NCI-H128 (cell line): ENCODE results near the gene WDR7.

Source experiments
- DNase-seq: peaks from one replicate; lab custom pipeline; 2025; ENCODE audit not compliant: unreplicated experiment; lab: John Stamatoyannopoulos, UW

Gene WDR7

DNA sequence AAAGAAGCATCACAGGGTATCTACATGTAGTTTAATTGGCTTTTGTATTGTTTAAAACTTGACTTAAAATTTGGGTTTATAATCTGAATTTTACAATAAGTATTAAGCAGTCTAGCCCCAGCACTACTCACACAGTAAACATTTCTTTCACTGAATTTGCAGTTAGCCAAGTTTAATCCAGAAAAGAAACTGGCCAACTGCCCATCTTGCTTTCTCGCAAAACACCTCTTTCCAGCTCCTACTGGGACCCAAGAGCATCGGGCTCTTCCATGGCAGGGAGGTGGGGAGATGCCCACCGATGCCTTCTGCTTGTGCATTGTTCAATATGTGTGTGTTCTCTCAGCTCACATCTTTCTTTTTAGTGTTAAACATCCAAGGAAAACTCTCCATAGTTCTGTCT, 283.0 kb downstream of the WDR7 start:
- DNase-seq, result no peak

DNA sequence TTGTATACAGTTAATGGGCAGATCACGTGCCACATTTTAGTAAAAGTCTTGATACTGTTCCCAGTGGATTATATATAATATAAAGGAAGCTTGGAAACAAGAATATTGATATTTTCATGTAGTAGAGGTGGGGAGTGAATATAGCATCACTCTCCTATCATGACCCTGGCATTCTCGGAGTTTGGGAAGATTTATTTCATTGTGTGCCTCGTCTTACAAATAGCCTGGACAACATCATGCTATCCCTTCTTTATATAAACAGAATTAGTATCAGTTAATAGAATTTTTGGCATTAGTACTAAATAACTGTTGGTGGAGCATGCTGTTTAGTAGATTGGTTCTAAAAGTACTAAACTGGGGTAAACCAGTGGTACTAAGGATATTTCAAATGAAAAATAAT, 283.7 kb downstream of the WDR7 start:
- no peak for DNase-seq

DNA sequence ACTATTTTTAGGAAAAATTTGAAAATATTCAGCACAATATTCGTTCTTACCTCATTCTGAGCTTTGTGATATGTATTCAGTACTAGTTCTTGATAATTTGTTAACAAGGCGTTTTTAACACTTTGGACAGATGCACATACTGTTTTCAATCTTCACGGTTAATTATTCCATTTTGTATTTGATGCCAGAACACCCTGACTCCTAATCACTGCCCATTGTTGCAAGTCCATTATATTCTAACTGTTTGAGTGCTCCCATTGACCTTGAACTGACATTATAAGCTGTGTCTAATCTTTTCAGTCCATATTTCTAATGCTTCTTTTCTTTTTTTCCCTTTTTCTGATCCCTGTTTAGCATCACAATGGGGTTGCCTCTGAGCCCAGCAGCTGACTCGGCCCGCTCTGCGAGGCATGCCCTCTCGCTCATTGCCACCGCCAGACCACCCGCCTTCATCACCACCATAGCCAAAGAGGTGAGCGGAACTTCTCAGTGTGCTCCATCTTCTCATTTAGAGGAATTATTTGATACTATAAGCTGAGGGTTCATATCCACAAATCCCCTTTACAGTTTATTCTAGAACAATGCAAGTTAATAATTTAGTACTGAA, 284.4 kb downstream of the WDR7 start:
- DNase-seq, result no peak

DNA sequence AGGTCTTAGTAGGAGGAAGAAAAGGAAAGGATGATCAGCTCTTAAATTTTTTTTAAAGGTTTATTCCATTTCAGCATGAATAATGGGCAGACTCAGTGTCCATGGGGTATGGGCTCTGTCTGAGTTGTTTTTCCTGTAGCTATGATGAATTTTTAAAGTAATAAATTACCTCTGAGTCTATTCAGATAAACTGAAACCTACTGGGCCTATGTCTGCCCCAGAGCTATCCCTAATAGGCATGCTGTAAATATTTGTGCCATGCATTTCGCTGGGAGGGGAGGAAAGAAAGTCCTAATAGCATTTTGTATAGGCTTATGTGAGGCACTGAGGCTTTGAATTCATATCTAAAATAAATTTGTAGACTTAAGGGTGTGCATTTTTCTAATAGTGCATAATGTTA, 285.3 kb downstream of the WDR7 start:
- no peak for DNase-seq

DNA sequence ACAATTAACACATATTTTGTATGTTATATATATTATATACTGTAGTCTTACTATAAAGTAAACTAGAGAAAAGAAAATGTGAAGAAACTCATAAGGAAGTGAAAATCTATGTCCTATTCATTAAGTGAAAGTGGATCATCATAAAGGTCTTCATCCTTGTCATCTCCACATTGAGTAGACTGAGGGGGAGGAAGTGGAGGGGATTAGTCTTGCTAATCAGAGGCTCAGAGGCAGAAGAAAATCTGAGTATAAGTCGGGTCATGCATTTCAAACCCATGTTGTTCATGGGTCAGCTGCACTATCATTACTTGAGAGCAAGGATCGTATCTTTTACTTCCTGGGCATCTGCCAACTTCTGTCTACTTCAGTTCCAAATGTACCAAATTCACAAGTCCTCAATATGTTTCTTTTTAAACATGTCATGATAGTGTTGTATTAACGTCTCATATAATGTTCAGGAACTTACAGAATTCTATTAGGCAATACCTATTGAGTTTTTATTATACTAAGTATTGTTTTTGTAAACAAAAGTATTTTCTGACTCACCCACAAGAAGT, 286.8 kb downstream of the WDR7 start:
- DNase-seq, result no peak

DNA sequence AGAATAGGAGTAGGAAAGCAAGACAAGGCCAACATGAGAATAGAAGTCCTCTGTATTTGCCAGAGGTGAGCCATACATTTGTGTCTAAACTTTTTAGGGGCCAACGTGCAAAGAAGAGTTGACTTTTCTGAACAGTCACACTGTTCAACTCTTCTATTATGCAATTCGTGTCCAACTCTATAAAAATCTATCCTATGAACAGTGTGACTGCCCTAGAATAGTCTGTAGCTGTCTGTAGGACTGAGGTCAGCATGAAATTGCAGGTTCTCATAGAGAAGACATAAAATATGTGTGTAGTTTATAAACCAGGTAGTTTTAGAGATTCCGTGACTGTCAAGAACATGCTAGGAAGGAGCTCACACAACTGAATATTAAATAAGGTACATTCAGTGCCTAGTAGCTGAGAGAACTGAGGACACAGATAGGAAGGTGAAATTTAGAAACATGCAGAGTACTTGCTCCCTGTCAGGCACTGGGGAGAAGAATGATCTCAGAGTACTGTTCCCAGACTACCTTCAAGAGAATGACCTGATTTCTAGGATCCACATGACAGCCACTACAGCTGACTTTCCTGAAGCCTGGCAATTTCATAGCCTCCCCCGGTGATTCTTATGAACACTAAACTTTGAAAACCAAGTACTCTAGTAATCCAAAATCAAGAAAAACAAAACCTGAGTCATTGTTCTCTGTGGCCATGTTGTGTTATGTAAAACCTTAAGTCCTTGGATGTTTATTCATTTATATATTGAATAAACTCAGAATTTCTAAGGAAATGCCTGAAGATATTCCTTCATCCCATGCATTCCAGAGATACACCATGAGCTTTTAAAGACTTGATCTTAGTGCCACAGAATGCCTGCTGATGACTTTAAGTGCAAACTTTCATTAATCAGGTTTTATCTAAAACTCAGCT, 294.3 kb downstream of the WDR7 start:
- no peak for DNase-seq

DNA sequence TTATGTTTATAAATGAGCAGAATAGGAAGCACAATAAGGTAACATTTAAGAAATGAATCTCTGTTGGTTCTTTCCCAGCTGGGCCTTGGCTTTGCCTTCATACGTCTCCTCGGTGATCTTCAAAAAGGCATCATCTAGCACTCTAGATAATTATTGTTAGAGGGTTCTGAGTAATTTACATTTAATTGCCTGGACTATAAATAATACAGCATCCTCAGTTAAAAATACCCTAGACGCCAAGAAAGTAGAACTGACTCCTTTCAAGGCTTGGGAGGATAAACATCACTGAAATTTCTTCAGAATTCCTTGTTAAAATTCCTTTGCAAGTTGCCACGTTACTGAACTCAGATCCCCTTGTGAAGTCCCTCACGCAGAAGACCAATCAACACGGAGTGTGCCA, 296.1 kb downstream of the WDR7 start:
- no peak for DNase-seq

DNA sequence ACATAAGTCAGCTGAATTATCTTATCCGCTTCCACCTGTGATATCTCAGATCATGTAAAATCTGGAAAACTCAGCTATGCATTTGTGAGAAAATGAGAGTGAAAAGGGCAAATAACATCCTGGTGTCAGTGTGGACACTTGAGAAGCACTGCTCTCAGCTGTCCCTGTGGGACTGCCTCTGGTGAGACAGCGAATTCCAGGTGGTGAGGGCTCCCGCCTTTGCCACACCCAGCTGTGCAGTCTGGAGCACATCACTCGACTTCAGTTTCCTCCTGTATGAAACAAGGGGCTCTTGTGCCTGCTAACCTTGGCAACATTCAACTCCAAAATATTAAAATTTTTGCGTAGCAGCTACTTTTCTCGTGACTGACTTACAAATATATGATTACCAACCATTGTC, 300.9 kb downstream of the WDR7 start:
- DNase-seq, result no peak

DNA sequence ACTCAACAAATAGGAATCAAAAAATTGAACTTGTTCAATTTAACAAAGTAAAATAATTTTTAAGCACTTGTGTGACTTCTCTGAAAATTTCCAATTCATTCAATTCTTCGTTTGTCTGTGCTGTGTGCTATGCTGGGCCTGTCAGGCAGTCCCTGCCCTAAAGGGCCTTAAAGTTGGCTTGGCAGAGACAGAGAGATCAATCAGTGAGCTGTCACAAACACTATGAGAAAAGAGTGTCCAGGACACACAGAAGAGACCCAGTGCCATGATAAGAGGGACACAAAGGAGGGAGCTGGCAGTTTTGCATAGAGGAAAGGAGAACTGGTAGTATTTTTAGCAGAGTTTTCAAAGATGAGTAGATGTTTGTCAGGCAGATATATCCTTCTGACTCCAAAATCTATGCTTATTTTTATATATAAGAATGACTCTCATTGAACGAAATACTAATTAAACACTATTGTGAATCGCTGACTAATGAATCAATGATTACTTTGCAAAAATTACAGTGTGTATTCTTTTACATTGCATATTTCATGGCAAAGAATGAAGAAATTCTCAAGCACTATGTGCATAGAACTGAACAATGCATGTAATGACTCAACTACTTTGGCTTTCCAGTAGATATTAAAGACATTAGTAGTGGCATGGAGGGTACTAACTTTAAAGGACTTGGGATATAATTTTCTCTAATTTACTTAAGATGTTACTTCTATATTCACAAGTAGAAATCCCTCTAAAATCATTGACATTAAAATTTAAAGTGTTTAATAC, 302.5 kb downstream of the WDR7 start:
- DNase-seq, result no peak

DNA sequence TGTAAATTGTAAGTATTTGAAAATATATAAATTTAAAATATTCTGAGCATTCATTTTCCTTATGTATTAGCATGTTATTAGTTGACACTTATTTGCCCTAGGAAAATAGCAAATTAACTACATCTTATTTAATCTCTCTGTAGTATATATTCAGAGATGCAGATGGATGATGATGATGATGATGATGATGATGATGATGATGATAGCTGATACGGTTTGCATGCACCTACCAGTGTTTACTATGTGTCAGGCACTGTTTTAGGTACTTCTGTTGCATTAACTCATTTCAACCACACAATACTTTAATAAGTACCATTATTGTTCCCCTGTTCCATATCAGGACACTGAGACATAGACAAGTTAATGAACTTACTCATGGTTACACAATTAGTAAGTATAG, 304.3 kb downstream of the WDR7 start:
- DNase-seq, result no peak

DNA sequence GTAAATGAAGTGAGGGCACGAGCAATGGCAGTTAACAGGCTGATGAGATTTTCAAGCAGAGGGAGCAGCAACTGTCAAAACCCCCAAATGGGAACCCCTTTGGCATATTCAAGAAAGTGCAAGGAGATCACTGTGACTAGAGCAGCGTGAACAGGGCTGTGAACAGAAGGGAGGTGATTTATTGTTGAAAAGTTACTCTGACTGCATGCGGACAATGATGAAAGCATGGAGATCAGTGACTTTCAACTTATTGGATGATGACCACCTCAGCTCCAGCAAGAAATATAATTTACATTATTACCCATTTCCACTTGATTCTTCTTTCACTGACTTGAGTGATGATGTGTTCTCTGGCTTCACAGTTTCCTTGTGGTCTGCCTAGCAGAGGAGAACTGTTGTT, 308.0 kb downstream of the WDR7 start:
- DNase-seq, result no peak

DNA sequence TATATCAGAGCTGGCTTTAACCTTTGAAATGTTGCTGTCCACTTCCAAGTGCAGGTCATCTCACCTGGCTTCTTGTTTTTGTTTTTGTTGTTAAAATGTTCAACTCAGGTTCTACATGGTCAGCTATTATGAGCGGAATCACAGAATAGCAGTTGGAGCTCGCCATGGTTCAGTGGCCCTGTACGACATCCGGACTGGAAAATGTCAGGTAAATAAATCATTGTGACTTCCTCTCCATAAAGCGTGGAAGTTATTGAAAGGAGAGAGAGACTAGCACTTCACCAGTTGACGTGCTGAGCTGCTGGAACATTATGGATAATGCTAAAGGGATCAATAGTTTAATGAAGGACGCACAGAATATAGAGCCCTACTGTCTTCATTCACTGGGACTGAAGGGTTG, 311.2 kb downstream of the WDR7 start:
- no peak for DNase-seq

DNA sequence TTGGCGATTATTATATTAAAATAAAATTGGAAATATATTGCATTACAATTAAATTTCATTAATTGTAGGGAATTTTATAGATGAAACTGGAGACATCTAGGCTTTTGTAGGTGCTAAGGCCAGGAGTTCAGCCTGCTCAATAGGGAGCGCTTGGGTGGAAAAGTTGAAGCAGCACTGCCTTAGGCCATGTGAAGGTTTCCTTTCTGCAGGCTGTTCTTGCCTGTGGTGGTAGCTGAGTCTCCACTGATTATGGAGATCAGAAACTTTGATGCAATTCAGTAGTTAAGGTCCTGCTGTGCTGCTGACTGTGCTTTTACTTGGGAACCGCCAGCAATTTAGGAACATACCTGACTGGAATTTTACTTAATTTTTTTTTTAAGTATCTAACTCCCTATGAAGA, 315.9 kb downstream of the WDR7 start:
- no peak for DNase-seq

DNA sequence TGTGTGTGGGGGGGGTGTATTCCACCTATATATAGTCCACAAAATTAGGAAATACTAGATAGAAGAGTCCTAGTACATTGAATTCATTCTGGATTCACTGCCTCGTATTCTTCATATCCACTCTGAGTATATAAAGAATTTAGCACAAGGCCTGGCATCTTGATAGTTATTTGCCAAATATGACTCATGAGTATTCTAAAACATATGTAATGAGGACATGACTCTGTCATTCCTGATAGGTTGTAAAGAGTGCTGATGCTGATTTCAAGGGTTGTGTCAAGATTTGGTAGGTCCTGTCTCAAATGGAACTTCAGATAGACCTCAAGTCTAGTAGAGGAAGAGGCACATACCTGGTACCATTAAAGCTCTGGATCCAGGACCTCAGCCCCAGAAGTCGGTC, 322.3 kb downstream of the WDR7 start:
- DNase-seq, result no peak

DNA sequence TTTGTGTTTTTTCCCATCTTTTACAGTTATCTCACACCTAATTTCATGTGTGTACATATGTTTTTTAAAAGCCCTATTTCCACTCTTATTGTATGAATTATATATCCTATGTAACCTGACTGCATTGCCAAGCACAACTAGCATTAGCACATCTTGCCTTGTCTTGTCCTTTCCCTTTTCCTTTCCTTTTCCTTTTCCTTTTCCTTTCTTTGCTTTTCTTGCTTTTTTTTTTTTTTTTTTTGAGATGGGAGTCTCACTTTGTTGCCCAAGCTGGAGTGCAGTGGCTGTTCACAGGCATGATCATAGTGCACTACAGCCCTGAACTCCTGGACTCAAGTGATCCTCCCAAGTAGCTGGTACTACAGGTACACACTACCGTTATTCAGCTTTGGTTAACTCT, 323.0 kb downstream of the WDR7 start:
- no peak for DNase-seq

DNA sequence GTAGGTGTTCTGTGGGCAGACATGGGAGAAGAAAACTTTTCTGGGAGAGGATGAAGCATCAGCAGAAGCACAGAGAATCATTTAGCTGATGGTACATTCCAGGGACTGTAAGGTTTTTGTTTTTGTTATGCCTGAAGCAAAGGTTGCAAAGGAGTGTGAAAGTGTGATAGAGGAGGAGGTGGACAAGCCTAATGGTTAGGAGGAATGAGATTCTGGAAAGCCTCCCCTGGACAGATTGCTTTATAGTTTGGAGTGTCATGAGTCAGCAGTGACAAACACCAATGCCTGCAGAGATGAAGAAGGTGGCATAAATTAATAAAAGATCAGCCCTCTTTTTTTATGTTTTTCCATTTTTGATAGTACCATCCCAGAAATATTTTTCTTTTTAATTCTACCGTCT, 324.1 kb downstream of the WDR7 start:
- no peak for DNase-seq

DNA sequence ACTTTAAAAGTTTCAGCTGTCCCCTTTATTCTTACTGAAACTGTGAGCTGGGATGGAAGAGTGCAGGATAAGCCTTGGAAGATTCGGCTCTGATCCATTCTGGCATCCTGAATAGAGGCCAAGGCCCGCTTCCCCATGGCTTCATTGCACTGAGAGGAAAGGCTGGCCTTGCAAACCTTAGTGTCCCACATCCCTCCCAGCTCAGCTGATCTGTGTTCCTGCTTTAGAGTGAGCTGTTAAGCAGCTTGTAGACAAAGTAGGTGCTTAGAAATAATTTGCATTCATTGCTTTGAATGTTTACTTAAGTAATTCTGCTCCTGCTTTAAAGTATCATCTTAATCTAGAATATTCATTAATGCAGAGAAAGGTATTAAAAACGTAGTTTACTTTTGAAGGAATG, 326.1 kb downstream of the WDR7 start:
- DNase-seq, result no peak

DNA sequence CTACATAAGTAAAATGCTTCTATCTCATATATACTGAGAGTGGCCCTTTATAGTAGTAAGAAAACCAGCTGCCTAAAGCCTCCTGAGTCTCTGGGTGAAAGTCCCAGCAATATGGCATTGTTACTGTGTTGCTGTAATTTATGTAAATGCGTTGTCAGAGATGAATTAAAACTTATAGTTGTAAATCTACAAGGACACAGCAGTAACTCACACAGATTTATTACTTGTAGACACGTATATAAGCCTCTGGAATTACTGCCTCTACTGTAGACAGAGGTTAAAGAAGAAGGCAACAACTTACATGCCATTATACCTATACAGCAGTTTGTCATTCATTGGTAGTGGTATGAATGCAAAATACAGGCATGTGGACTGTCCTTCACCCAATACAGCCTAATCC, 326.6 kb downstream of the WDR7 start:
- no peak for DNase-seq

DNA sequence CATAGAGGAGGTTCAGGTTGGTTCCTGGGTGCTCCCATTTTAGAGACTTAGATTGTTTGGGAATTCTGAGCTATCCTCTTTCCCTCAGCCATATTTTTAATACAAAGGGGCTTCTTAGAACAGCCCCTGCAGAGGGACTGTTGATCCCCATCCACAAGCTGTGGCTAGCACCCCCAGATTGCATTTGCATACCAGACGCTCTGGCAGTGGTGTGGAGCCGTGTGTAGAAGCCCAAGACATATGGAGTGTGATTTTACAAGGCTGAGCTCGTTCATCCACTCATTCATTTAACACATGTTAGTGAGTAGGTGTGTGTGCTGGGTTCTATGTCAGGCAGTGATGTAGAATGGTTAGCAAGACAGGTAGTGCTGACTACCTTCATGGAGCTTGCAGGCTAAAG, 329.0 kb downstream of the WDR7 start:
- DNase-seq, result no peak

DNA sequence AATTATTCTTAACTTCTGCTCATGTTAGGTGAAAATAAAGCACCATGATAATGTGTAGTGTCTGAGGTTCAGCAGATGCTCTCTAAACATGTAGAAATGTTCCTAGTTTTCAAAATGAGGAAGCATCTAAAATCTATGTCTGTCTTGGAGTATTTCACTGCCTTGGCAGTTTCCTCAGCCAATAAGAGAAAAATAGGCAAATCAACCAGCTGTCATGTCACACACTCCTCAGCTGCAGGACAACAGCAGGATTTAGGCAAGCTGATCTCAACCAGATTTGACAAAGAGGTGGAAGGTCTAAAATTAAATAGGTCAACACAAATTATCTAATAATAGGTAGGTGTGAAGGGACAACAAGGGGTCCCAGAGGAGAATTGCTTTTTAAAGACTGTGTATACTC, 331.6 kb downstream of the WDR7 start:
- DNase-seq, result no peak

DNA sequence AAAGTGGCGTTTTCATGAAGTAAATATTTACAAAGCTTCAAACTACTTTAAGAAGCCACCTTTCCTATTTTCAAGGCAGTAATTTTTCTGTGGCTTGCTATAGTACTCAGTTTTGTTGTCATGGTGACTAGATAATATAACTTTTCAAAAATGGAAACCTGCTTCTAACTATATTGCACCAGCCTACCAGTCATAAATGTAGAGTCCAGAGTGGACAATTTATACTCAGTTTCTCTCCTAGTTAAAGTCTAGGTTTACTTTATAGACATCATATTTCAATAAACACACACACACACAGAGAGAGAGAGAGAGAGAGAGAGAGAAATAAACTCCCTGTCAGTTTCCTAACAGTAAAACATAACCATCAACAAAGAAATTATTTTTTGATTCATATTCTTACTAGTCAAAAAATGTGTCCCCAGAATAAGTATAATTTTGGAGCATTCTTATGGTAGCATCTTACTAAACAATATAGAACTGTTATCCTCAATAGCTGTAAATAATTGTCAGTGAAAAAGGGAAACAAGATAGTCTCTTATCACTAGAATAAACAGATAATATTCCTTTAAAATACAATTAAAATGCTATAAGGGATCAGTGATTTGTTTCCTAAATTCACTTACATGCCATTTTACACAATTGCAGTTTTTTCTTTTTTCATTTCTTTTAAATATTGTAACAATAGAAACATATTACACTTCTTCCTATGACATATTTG, 332.3 kb downstream of the WDR7 start:
- no peak for DNase-seq
